SK-N-SH (cell line): ENCODE results near the gene IRF2. TPM values are rescaled to one million over a fixed set of nuclear protein-coding genes. Genes with fewer than 3 reads are reported as not detected.

Source experiments
- CTCF ChIA-PET: fragments of 300-600, 350-600 bp; formaldehyde crosslinking; extraction: SDS; loops from one replicate; lab custom pipeline; 2021; lab: Yijun Ruan, JAX
- POLR2A ChIA-PET: fragments of 350-600 bp; sonication (Branson Sonifier 250); formaldehyde crosslinking; extraction: SDS; loops from one replicate; lab custom pipeline; 2020; ENCODE audit warnings: antibody characterized with exemption, inconsistent platforms; lab: Yijun Ruan, JAX
- DNase-seq: peaks from one replicate; pipeline ENCODE4 v3.0.0; 2012
- H2AFZ ChIP-seq: fragments of 200-600 bp; sonication (generic); 2 replicates; pipeline ENCODE4 v1.8.1; 2016; ENCODE audit warnings: antibody characterized with exemption, mild to moderate bottlenecking, low read depth
- H3F3A ChIP-seq: fragments of 200-600 bp; sonication (generic); replicated peaks from 2 replicates; pipeline ENCODE3; 2016; ENCODE audit warnings: antibody characterized with exemption, mild to moderate bottlenecking; ENCODE audit not compliant: insufficient read depth
- H3K27ac ChIP-seq, 2 experiments: fragments of 200-500 bp in 1 of 2; fragments of 200-600 bp in 1 of 2; sonication (Bioruptor generic) in 1 of 2; sonication (generic), shearing (Covaris generic) in 1 of 2; 2 replicates each; pipeline versions ENCODE4 v1.5.1 to v1.6.1; 2014 to 2016; ENCODE audit warnings: low read depth in 2 of 2, inconsistent platforms in 1 of 2, low read length in 1 of 2, mild to moderate bottlenecking in 1 of 2, mixed read lengths in 1 of 2
- H3K27me3 ChIP-seq: fragments of 200-600 bp; sonication (generic), shearing (Covaris generic); 2 replicates; pipeline ENCODE4 v1.6.1; 2016; ENCODE audit warnings: mixed run types; ENCODE audit not compliant: insufficient read depth
- H3K36me3 ChIP-seq, 2 experiments: fragments of 200-500 bp in 1 of 2; fragments of 200-600 bp in 1 of 2; sonication (Bioruptor generic) in 1 of 2; sonication (generic) in 1 of 2; replicated peaks in 1 of 2; 2 replicates each; pipeline versions ENCODE3 to v1.5.1; 2014 to 2016; ENCODE audit warnings: low read length in 1 of 2, mild to moderate bottlenecking in 1 of 2; ENCODE audit not compliant: insufficient read depth in 2 of 2, control insufficient read depth in 1 of 2
- H3K4me1 ChIP-seq, 2 experiments: fragments of 200-500 bp in 1 of 2; fragments of 200-600 bp in 1 of 2; sonication (Bioruptor generic) in 1 of 2; sonication (generic), shearing (Covaris generic) in 1 of 2; 2 replicates each; pipeline versions ENCODE4 v1.5.1 to v1.6.1; 2014 to 2016; ENCODE audit warnings: low read depth in 1 of 2, low read length in 1 of 2, mixed run types in 1 of 2; ENCODE audit not compliant: insufficient read depth in 2 of 2, control insufficient read depth in 1 of 2
- H3K4me2 ChIP-seq: fragments of 200-600 bp; sonication (generic), shearing (Covaris generic); 2 replicates; pipeline ENCODE4 v1.6.1; 2017; ENCODE audit warnings: mixed run types
- H3K4me3 ChIP-seq, 2 experiments: fragments of 200-500 bp in 1 of 2; fragments of 200-600 bp in 1 of 2; sonication (Bioruptor generic) in 1 of 2; sonication (generic), shearing (Covaris generic) in 1 of 2; 2 replicates each; pipeline versions ENCODE4 v1.5.1 to v1.8.1; 2014 to 2016; ENCODE audit warnings: low read depth in 2 of 2, inconsistent platforms in 1 of 2, low read length in 1 of 2, mild to moderate bottlenecking in 1 of 2, mixed read lengths in 1 of 2, moderate library complexity in 1 of 2
- H3K79me2 ChIP-seq: fragments of 200-600 bp; sonication (generic); 2 replicates; pipeline ENCODE4 v1.8.1; 2017; ENCODE audit warnings: mild to moderate bottlenecking; ENCODE audit not compliant: insufficient read depth
- H3K9ac ChIP-seq: fragments of 200-600 bp; sonication (generic); 2 replicates; pipeline ENCODE4 v1.6.1; 2017; ENCODE audit warnings: mixed run types
- H3K9me2 ChIP-seq: fragments of 200-600 bp; sonication (generic); 2 replicates; pipeline ENCODE4 v1.6.1; 2017; ENCODE audit warnings: mixed run types
- H3K9me3 ChIP-seq: fragments of 200-600 bp; sonication (generic); 2 replicates; pipeline ENCODE4 v1.6.1; 2017; ENCODE audit warnings: mixed run types, mild to moderate bottlenecking, moderate library complexity
- H4K20me1 ChIP-seq: fragments of 200-600 bp; sonication (generic); 2 replicates; pipeline ENCODE4 v1.6.1; 2017; ENCODE audit warnings: mild to moderate bottlenecking, mixed run types; ENCODE audit not compliant: insufficient read depth
- CTCF ChIP-seq: fragments of 200-600 bp; sonication (generic); IDR thresholded peaks from 2 replicates; pipeline ENCODE4 v1.6.1; 2017; ENCODE audit warnings: antibody characterized with exemption, mild to moderate bottlenecking, moderate library complexity
- FOSL2 ChIP-seq: IDR thresholded peaks from 2 replicates; pipeline ENCODE4 v1.4.0; 2012; ENCODE audit warnings: low read depth, mild to moderate bottlenecking, moderate library complexity, borderline replicate concordance
- IRF3 ChIP-seq: fragments of 150-350 bp; IDR thresholded peaks from 2 replicates; pipeline ENCODE4 v1.6.1; 2016; ENCODE audit warnings: mild to moderate bottlenecking, low read depth, low read length
- JUND ChIP-seq: IDR thresholded peaks from 2 replicates; pipeline ENCODE4 v1.4.0; 2012
- MEF2A ChIP-seq: IDR thresholded peaks from 2 replicates; pipeline ENCODE4 v1.4.0; 2012; ENCODE audit warnings: low read depth, borderline replicate concordance
- PBX3 ChIP-seq: IDR thresholded peaks from 2 replicates; pipeline ENCODE4; 2012
- RAD21 ChIP-seq: IDR thresholded peaks from 2 replicates; pipeline ENCODE4 v1.6.1; 2012; ENCODE audit warnings: mild to moderate bottlenecking, low read length
- RXRA ChIP-seq: IDR thresholded peaks from 2 replicates; pipeline ENCODE4 v1.4.0; 2012; ENCODE audit warnings: low read depth, mild to moderate bottlenecking, borderline replicate concordance
- SIN3A ChIP-seq: IDR thresholded peaks from 2 replicates; pipeline ENCODE4 v1.6.1; 2012; ENCODE audit warnings: low read depth, mild to moderate bottlenecking, low read length, moderate library complexity, borderline replicate concordance
- TAF1 ChIP-seq: IDR thresholded peaks from 2 replicates; pipeline ENCODE4 v1.6.1; 2012; ENCODE audit warnings: low read depth, mild to moderate bottlenecking, low read length, moderate library complexity, borderline replicate concordance
- ZBTB33 ChIP-seq: IDR thresholded peaks from 2 replicates; pipeline ENCODE4 v1.4.0; 2012; ENCODE audit warnings: low read depth, borderline replicate concordance
- WGBS: methylation state at CpG from one replicate; pipeline ENCODE4 v1.1.6; 2017; ENCODE audit warnings: low lambda C conversion rate; 5-methylcytosine and 5-hydroxymethylcytosine counted together
- polyA plus RNA-seq, 3 experiments: library from polyadenylated mRNA; depleted of rRNA; stranded (reverse); fragments of >200 nt; gene quantifications; 2 replicates each; pipeline ENCODE4 v1.2.3, GENCODE V29; 2012

The IRF2 gene
- polyA plus RNA-seq, 1 of the 3 experiments (the other 2 are of a cell fraction), result 23.3 TPM

GRCh38 chr4:184423003-184423686, 51.2 kb downstream of the IRF2 start:
- Histone ChIP-seq H3K4me1 (peaks cover 0 to 9% of the 10 kb centered on the region in 2 experiments; a peak in 3 of 4 replicates), H3K36me3 (peaks cover 27% of the 10 kb centered on the region in 2 experiments), H3K27me3 (no peaks in the 10 kb centered on the region), H3K4me2 (no peak overlapping the region), H3K9me3 (no peaks in the 10 kb centered on the region), H3K9ac (no peak overlapping the region), H2AFZ (no peak overlapping the region), H3K9me2 (no peaks in the 10 kb centered on the region), H3K27ac (no peak overlapping the region), H3K4me3 (no peak overlapping the region), H3K79me2 (peaks cover 22% of the 10 kb centered on the region), H4K20me1 (no peaks in the 10 kb centered on the region), H3F3A (peaks cover 17% of the 10 kb centered on the region)
- WGBS, result 94% methylated on average over 13 of the region's 13 CpGs
- DNase-seq, result no peak
- ChIA-PET CTCF (no interaction called here), POLR2A (no interaction called here)
- TF ChIP-seq PBX3 (no peak), CTCF (no peak), MEF2A (no peak), TAF1 (no peak), ZBTB33 (no peak), RXRA (no peak), JUND (no peak), IRF3 (no peak), RAD21 (no peak), SIN3A (no peak), FOSL2 (no peak)
